ENCODE results near the gene CA5A.
A peak's percentile ranks its signal among the peaks of the same experiment; 100 is the strongest.
"Not testable (repeated sequence)": the region's sequence is repeated elsewhere in the genome, so short reads cannot be mapped to it uniquely, and the experiment has no call there.

The CA5A gene

GRCh38 chr16:87918338-87918737 is 18.0 kb downstream of the CA5A start:
- Histone ChIP-seq H3K4me3 (ENCODE audit: low read depth in 1 of 2, low read length in 1 of 2) (no peak overlapping the region), H3K9me3 (no peaks in the 10 kb centered on the region)

GRCh38 chr16:87917503-87917902 is 18.8 kb downstream of the CA5A start:
- TF ChIP-seq, protein P1, sequence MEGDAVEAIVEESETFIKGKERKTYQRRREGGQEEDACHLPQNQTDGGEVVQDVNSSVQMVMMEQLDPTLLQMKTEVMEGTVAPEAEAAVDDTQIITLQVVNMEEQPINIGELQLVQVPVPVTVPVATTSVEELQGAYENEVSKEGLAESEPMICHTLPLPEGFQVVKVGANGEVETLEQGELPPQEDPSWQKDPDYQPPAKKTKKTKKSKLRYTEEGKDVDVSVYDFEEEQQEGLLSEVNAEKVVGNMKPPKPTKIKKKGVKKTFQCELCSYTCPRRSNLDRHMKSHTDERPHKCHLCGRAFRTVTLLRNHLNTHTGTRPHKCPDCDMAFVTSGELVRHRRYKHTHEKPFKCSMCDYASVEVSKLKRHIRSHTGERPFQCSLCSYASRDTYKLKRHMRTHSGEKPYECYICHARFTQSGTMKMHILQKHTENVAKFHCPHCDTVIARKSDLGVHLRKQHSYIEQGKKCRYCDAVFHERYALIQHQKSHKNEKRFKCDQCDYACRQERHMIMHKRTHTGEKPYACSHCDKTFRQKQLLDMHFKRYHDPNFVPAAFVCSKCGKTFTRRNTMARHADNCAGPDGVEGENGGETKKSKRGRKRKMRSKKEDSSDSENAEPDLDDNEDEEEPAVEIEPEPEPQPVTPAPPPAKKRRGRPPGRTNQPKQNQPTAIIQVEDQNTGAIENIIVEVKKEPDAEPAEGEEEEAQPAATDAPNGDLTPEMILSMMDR (IDR thresholded peaks at IDR 0.05): no peak
- Histone ChIP-seq H3K27ac (no peak overlapping the region), H3K4me3 (ENCODE audit: low read depth in 1 of 2, low read length in 1 of 2) (no peak overlapping the region)

More at GRCh38 chr16:87918338-87918737, 18.0 kb downstream of the CA5A start:
- no peak overlapping the region for H3K27ac ChIP-seq
- no peaks in the 10 kb centered on the region for H3K4me1 ChIP-seq (ENCODE audit: control insufficient read depth in 1 of 2, insufficient read depth in 1 of 2, low read depth in 1 of 2, low read length in 1 of 2)
- H3K36me3 ChIP-seq: no peaks in the 10 kb centered on the region
- TF ChIP-seq, protein P1 (IDR thresholded peaks at IDR 0.05): no peak
- no peaks in the 10 kb centered on the region for H3K27me3 ChIP-seq

DNA sequence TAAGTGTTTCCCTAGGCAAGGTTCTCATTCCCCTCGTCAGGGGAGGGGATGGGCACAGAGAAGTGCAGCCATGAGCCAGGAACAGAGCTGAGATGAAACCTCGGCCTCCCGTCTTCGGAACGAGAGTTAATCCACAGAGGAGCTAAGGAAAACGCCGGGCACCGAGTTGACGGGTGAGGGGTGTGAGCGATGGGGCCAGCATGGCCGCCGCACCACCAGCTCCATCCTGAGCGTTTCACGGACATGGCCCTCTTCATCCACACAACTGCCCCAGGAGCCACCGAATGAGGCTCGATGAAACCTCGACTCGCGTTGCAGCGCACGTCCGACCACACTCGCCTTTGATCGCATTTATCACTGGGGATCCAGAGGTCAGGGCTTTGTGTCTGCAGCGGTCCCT is 21.5 kb downstream of the CA5A start:
- Histone ChIP-seq H3K27me3 (no peaks in the 10 kb centered on the region), H3K4me3 (ENCODE audit: low read depth in 1 of 2, low read length in 1 of 2) (no peak overlapping the region), H3K36me3 (no peaks in the 10 kb centered on the region), H3K27ac (no peak overlapping the region), H3K9me3 (no peaks in the 10 kb centered on the region), H3K4me1 (ENCODE audit: control insufficient read depth in 1 of 2, insufficient read depth in 1 of 2, low read depth in 1 of 2, low read length in 1 of 2) (no peaks in the 10 kb centered on the region)
- TF ChIP-seq, protein P1 (IDR thresholded peaks at IDR 0.05): no peak

More at GRCh38 chr16:87917503-87917902, 18.8 kb downstream of the CA5A start:
- Histone ChIP-seq H3K36me3 (no peaks in the 10 kb centered on the region), H3K4me1 (ENCODE audit: control insufficient read depth in 1 of 2, insufficient read depth in 1 of 2, low read depth in 1 of 2, low read length in 1 of 2) (no peaks in the 10 kb centered on the region), H3K27me3 (no peaks in the 10 kb centered on the region), H3K9me3 (no peaks in the 10 kb centered on the region)

GRCh38 chr16:87914021-87914725 is 22.2 kb downstream of the CA5A start:
- not testable (repeated sequence) for H3K27me3 ChIP-seq; H3K36me3 ChIP-seq; H3K4me3 ChIP-seq (ENCODE audit: low read depth in 1 of 2, low read length in 1 of 2); H3K4me1 ChIP-seq (ENCODE audit: control insufficient read depth in 1 of 2, insufficient read depth in 1 of 2, low read depth in 1 of 2, low read length in 1 of 2); H3K27ac ChIP-seq; H3K9me3 ChIP-seq

DNA sequence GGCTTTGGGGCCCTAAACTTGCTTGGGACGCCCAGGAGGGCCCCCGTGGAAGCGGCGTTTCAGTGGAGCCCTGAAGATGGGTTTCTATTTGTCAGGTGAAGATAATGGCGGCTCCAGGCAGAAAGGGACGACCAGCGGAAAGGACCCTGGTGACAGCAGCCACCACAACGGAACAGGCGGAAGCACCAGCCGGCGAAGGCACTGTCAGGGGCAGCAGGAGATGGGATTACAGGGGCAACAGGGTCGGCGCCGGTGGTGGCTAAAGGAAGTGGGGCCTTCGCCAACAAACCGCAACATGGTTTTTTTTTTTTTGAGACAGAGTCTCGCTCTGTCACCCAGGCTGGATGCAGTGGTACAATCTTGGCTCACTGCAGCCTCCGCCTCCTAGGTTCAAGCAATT is 23.6 kb downstream of the CA5A start:
- H3K4me3 ChIP-seq (ENCODE audit: low read depth in 1 of 2, low read length in 1 of 2); H3K36me3 ChIP-seq; H3K9me3 ChIP-seq; H3K4me1 ChIP-seq (ENCODE audit: control insufficient read depth in 1 of 2, insufficient read depth in 1 of 2, low read depth in 1 of 2, low read length in 1 of 2); H3K27me3 ChIP-seq; H3K27ac ChIP-seq: not testable (repeated sequence)

GRCh38 chr16:87911106-87911763 is 25.1 kb downstream of the CA5A start:
- not testable (repeated sequence) for H3K27ac ChIP-seq; H3K4me3 ChIP-seq (ENCODE audit: low read depth in 1 of 2, low read length in 1 of 2); H3K36me3 ChIP-seq; H3K27me3 ChIP-seq; H3K9me3 ChIP-seq; H3K4me1 ChIP-seq (ENCODE audit: control insufficient read depth in 1 of 2, insufficient read depth in 1 of 2, low read depth in 1 of 2, low read length in 1 of 2)

GRCh38 chr16:87909203-87909935 is 27.0 kb downstream of the CA5A start:
- H3K27me3 ChIP-seq; H3K9me3 ChIP-seq; H3K4me1 ChIP-seq (ENCODE audit: control insufficient read depth in 1 of 2, insufficient read depth in 1 of 2, low read depth in 1 of 2, low read length in 1 of 2); H3K36me3 ChIP-seq; H3K27ac ChIP-seq; H3K4me3 ChIP-seq (ENCODE audit: low read depth in 1 of 2, low read length in 1 of 2): not testable (repeated sequence)
- TF ChIP-seq, protein P1 (IDR thresholded peaks at IDR 0.05): peak; percentile 86

GRCh38 chr16:87908101-87908500 is 28.2 kb downstream of the CA5A start:
- H3K9me3 ChIP-seq; H3K27ac ChIP-seq; H3K27me3 ChIP-seq; H3K4me1 ChIP-seq (ENCODE audit: control insufficient read depth in 1 of 2, insufficient read depth in 1 of 2, low read depth in 1 of 2, low read length in 1 of 2); H3K4me3 ChIP-seq (ENCODE audit: low read depth in 1 of 2, low read length in 1 of 2); H3K36me3 ChIP-seq: not testable (repeated sequence)

- H3K4me3 ChIP-seq (ENCODE audit: low read depth in 1 of 2, low read length in 1 of 2); H3K27me3 ChIP-seq; H3K9me3 ChIP-seq; H3K36me3 ChIP-seq; H3K27ac ChIP-seq; H3K4me1 ChIP-seq (ENCODE audit: control insufficient read depth in 1 of 2, insufficient read depth in 1 of 2, low read depth in 1 of 2, low read length in 1 of 2): not testable (repeated sequence)
Observed at GRCh38 chr16:87905521-87905920, 30.8 kb downstream of the CA5A start.
